ENCODE results near the gene SSH2.

GRCh38 chr17:29927546-29927945, 2.5 kb downstream of the SSH2 start:
- TF ChIP-seq CTCF (IDR thresholded peaks at IDR 0.05 in 4 of 5, conservative IDR thresholded peaks at IDR 0.05 in 1 of 5) = no peak
- no peak for TF ChIP-seq POLR2A (IDR thresholded peaks at IDR 0.05)
